HEK293T (cell line): Measurements from ENCODE around the gene KCNG1.

Experiments
- CTCF ChIA-PET: fragments of 350-600 bp; formaldehyde crosslinking; extraction: SDS; loops from one replicate; lab custom pipeline; 2021; ENCODE audit warnings: antibody characterized with exemption, inconsistent platforms; lab: Yijun Ruan, JAX
- POLR2A ChIA-PET: fragments of 350-600 bp; formaldehyde crosslinking; extraction: SDS; loops from one replicate; lab custom pipeline; 2020; ENCODE audit warnings: antibody characterized with exemption, inconsistent platforms; lab: Yijun Ruan, JAX
- DNase-seq: peaks from one replicate; pipeline ENCODE4 v3.0.0; 2012; ENCODE audit warnings: mixed read lengths; ENCODE audit errors: extremely low spot score
- ARNT ChIP-seq: fragments of 450-650 bp; IDR thresholded peaks from 2 replicates; pipeline ENCODE4 v1.6.1; 2017; ENCODE audit warnings: mild to moderate bottlenecking
- BHLHE40 ChIP-seq: fragments of 450-650 bp; IDR thresholded peaks from 2 replicates; pipeline ENCODE4 v1.6.1; 2016; ENCODE audit warnings: mild to moderate bottlenecking, moderate library complexity, borderline replicate concordance
- CTBP1 ChIP-seq: fragments of 450-650 bp; IDR thresholded peaks from 2 replicates; pipeline ENCODE4 v1.6.1; 2016; ENCODE audit warnings: borderline replicate concordance
- ELF4 ChIP-seq: fragments of 450-650 bp; IDR thresholded peaks from 2 replicates; pipeline ENCODE4 v1.6.1; 2017; ENCODE audit warnings: antibody characterized with exemption
- FOXA1 ChIP-seq: fragments of 450-650 bp; IDR thresholded peaks from 2 replicates; pipeline ENCODE4 v1.6.1; 2016; ENCODE audit warnings: mild to moderate bottlenecking
- FOXK2 ChIP-seq: fragments of 450-650 bp; IDR thresholded peaks from 2 replicates; pipeline ENCODE4 v1.6.1; 2016; ENCODE audit warnings: mild to moderate bottlenecking
- FOXM1 ChIP-seq: fragments of 450-650 bp; IDR thresholded peaks from 2 replicates; pipeline ENCODE4 v1.6.1; 2017; ENCODE audit warnings: mild to moderate bottlenecking, borderline replicate concordance
- HDGF ChIP-seq: fragments of 450-650 bp; IDR thresholded peaks from 2 replicates; pipeline ENCODE4 v1.6.1; 2017; ENCODE audit warnings: antibody characterized with exemption, borderline replicate concordance
- L3MBTL2 ChIP-seq: fragments of 450-650 bp; conservative IDR thresholded peaks from 2 replicates; pipeline ENCODE4 v1.6.1; 2016; ENCODE audit warnings: mild to moderate bottlenecking
- LEF1 ChIP-seq: fragments of 450-650 bp; IDR thresholded peaks from 2 replicates; pipeline ENCODE4 v1.6.1; 2017; ENCODE audit warnings: mild to moderate bottlenecking, borderline replicate concordance
- NFRKB ChIP-seq: fragments of 450-650 bp; IDR thresholded peaks from 2 replicates; pipeline ENCODE4 v1.6.1; 2016; ENCODE audit warnings: mild to moderate bottlenecking, moderate library complexity
- SP1 ChIP-seq: fragments of 450-650 bp; IDR thresholded peaks from 2 replicates; pipeline ENCODE4 v1.6.1; 2017
- SUZ12 ChIP-seq: fragments of 450-650 bp; IDR thresholded peaks from 2 replicates; pipeline ENCODE4 v1.6.1; 2016; ENCODE audit warnings: mild to moderate bottlenecking
- TARDBP ChIP-seq: fragments of 450-650 bp; IDR thresholded peaks from 2 replicates; pipeline ENCODE4 v1.6.1; 2016
- ZNF384 ChIP-seq: fragments of 450-650 bp; IDR thresholded peaks from 2 replicates; pipeline ENCODE4 v1.6.1; 2016
- TF ChIP-seq, protein P1 (sequence below): fragments of 450-650 bp; IDR thresholded peaks from 2 replicates; pipeline ENCODE4 v1.6.1; 2016

Gene KCNG1

DNA sequence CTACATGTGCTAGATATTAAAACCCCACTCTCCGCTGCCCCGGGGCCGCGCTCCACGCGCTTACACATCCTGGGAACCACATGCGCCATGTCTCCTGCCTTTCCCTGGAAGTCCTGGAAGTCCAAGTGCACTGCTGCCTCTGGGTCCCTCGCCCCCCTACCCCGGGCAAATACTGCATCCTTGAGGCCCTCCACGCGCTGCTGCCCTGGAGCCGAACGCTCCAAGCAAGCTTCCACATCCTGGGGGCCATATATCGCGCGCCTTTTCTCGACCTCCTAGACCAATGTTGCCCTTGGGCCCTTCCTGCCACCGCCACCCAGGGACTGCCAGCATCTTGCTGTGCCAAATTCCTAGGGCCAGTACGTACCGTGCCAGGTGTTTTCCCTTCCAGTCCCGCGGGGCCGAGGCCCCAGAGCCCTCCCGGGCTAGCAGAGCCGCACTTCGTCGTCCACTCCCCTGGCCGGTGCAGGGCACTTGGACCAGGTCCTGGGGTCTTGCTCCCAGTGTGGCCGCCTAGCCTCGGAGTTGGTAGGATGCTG lies 779 bp upstream of the KCNG1 start:
- POLR2A ChIA-PET: interaction anchor here (1.0 kb wide), 1 partner anchor 10 kb away, joined by 5 read pairs; no protein-coding TSS in a partner anchor
- TF ChIP-seq, protein P1, sequence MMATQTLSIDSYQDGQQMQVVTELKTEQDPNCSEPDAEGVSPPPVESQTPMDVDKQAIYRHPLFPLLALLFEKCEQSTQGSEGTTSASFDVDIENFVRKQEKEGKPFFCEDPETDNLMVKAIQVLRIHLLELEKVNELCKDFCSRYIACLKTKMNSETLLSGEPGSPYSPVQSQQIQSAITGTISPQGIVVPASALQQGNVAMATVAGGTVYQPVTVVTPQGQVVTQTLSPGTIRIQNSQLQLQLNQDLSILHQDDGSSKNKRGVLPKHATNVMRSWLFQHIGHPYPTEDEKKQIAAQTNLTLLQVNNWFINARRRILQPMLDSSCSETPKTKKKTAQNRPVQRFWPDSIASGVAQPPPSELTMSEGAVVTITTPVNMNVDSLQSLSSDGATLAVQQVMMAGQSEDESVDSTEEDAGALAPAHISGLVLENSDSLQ: no peak
- no peak for TF ChIP-seq ZNF384
- TF ChIP-seq LEF1: no peak
- no peak for TF ChIP-seq CTBP1
- TF ChIP-seq ARNT: no peak
- TF ChIP-seq BHLHE40: no peak
- TF ChIP-seq L3MBTL2: no peak
- no peak for TF ChIP-seq FOXK2
- TF ChIP-seq FOXM1: no peak
- CTCF ChIA-PET: no interaction called here
- DNase-seq: no peak

DNA sequence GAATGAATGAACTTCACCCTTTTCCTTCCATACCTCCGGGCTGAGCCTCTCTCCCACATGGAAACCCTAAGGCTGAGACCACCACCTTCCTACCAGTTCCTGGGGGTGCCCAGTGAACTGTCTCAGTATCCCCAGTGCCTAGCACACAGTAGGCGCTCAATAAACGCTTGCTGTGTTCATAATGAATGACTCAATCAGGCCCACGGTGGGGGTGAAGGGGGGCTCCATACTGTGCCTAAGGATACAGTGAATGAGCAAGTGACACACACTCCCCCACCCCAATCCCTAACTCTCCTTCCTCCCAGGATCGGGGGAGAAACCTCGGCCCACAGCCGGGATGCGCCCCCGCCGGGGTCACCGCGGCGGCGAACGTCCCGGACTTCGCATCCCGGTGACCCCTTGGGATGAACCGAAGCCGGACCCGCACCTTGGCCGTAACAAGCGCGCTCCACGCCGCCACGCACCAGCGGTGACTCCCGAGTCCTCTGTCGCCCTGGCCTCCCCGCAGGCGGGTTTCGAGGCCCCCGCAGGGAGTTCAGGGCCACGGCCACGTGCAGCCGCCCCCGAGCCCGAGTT lies 592 bp downstream of the KCNG1 start:
- ChIA-PET POLR2A (no interaction called here), CTCF (no interaction called here)
- no peak for TF ChIP-seq FOXM1
- TF ChIP-seq L3MBTL2: peak; percentile 48
- TF ChIP-seq NFRKB: no peak
- no peak for DNase-seq

DNA sequence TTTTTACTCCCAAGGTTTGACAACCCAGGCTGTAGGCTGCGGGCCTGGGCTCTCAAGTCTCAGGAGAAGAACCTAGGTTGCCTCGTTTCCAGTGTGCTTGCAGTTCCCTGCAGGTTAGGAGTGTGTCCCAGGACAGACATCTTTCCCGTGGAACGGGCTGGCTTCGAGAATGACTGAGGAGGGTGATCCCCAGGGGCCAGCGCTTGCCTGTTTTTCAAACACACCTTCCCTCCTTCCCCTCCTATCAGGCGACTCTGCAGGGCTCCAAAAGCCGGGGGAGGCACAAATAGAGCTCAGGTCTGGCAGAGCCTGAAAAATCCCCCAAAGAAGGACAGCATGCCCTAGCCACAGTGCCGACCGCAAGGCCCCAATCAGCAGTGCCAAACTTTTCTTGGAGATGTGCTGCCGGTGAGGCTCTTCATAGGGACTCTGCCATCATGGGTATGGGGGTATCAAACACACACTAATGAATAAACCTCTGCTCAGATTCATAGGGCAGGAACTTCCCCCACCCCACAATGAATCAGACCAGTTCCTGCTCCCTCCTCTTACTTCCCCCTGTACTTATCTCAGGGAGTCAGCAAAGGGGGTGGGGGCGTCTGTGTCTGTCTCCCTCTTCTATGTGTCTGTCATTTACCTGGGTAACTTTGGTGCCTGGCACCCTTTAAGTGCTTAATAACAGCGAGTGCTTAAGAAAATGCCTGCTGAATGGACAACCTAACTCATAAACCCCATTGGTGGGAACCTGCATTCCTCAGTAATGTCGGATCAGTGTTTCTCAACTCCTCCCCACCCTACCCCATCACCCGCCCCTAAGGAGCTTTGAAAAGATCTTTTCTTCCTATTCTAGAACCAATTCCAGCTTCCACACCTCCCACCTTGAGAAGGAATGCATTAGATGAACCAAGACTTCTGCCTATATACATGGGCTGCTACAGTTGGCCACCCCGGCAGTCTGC lies 1.6 kb downstream of the KCNG1 start:
- POLR2A ChIA-PET: interaction anchor here (2.1 kb wide), 1 partner anchor 9 kb away, joined by 8 read pairs; no protein-coding TSS in a partner anchor
- TF ChIP-seq SP1 (no peak), LEF1 (no peak), FOXM1 (no peak), FOXK2 (no peak), L3MBTL2 (no peak), HDGF (no peak), ELF4 (no peak), FOXA1 (no peak), SUZ12 (no peak)
- TF ChIP-seq, protein P1: no peak
- CTCF ChIA-PET: interaction anchor here (1.2 kb wide), 1 partner anchor 33 kb away, joined by 4 read pairs; no protein-coding TSS in a partner anchor
- DNase-seq: no peak

DNA sequence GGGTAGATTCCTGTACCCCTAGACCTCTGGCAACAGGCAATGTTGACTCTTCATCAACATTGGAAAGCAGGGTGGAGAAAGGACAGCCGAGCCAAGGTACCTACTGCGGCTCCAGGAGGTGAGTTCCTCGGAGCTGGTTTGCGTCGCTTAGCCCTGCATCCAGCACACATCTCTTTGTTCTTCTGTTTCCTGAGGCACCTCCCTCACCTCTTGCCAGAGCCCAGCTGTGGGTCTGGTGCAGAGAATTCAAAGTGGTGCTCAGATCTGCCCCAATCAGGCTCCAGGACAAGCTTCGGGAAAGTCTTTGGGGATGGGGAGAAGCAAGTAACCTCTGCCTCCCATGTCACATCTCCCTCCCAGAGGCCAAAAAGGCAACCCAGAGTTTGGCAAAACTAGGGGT lies 2.2 kb downstream of the KCNG1 start:
- DNase-seq: no peak
- TF ChIP-seq, protein P1: no peak
- TF ChIP-seq NFRKB (no peak), SUZ12 (no peak), FOXK2 (no peak), TARDBP (no peak), SP1 (no peak), L3MBTL2 (no peak), ZNF384 (no peak), FOXA1 (no peak)
- ChIA-PET CTCF (interaction anchor here (1.2 kb wide), 1 partner anchor 34 kb away, joined by 4 read pairs; no protein-coding TSS in a partner anchor), POLR2A (interaction anchor here (2.1 kb wide), 1 partner anchor 9 kb away, joined by 8 read pairs; no protein-coding TSS in a partner anchor)

DNA sequence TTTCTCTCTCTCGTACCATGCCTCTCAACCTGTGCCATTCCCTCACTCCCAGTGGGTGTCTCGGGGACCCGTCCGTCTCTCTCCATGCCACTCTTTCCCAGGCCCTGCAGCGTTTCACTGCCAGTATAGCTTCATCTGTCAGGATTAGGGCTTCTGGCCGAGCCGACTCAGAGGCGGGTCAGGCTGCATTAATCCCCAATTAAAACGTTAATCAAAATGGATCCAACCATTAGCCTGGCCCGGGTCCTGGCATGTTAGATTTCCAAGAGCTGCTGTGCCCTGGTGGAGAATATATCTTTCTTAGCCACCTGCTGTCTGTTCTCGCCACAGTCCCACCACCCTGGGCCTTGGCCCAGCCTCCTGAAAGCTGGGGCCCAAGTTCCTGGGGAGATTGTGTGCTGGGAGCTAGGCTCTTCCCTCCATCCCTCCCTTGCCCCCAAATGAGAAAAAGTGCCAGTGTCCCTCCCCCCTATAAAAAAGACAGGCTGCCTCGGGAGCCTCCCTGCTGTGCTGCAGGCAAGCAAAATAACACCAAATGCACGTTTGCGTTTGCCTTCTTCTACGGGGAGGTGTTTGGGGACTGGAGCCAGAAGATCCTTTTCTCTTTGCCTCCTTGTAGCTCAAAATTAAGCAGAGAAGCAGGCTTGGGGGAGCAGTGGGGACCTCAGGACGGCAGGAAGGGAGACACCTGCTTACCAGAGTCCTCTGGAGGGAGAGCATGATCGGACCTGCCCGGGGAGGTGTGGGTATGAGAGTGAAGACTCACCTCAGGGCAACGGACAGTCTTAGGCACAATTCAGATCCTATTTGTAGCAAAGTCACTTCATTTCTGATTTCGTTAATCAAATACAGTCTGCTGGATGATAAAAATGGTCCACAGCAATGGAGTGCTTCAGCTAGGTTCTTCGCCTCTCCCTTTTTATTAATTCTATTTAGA lies 3.0 kb downstream of the KCNG1 start:
- POLR2A ChIA-PET: interaction anchor here (2.1 kb wide), 1 partner anchor 10 kb away, joined by 8 read pairs; no protein-coding TSS in a partner anchor
- no peak for DNase-seq
- CTCF ChIA-PET: interaction anchor here (1.2 kb wide), 1 partner anchor 35 kb away, joined by 4 read pairs; no protein-coding TSS in a partner anchor
- TF ChIP-seq ELF4: no peak
- no peak for TF ChIP-seq SUZ12

DNA sequence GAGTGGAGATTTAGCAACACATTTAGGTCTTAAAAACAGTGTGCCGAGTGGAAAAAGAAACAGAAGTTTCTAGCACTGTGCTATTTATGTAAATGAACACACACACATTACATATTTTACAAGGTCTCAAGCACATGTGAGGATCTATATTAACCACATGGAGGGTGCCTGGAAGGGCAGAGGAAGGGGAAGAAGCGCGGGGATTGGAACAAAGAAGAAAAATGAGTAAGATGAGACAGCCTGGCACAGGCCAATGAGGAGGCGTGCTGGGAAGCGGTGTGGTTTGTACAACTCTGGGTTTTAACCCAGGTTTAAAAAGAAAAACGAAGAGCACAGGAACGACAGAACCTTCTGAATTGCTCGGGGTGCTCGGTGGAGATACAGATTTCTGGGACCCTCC lies 5.7 kb downstream of the KCNG1 start:
- TF ChIP-seq BHLHE40 (no peak), ELF4 (no peak), FOXM1 (no peak), SP1 (no peak), FOXA1 (no peak), CTBP1 (no peak), NFRKB (no peak), FOXK2 (no peak), L3MBTL2 (no peak), SUZ12 (no peak), HDGF (no peak), ARNT (no peak), TARDBP (no peak)
- DNase-seq: no peak
- POLR2A ChIA-PET: no interaction called here
- CTCF ChIA-PET: no interaction called here
